Esophagus muscularis mucosa (tissue), 4 donors: ENCODE results near the gene NCOA3. TPM values are rescaled to one million over a fixed set of nuclear protein-coding genes. Genes with fewer than 3 reads are reported as not detected.
A peak's percentile ranks its signal among the peaks of the same experiment; 100 is the strongest.

Experiments used
- DNase-seq: peaks from one replicate; pipeline ENCODE4 v3.0.0-alpha.2; 2017; ENCODE audit errors: extremely low spot score
- H3K27ac ChIP-seq, 4 donors: fragments of 200-600 bp; sonication (generic); replicated peaks in 1 of 4; 1 replicate in 3 of 4; 2 replicates in 1 of 4; pipeline ENCODE4 v1.5.1; 2016 to 2019; ENCODE audit warnings: mild to moderate bottlenecking in 1 of 4
- H3K27me3 ChIP-seq, 4 donors: fragments of 200-600 bp; sonication (generic); one replicate each; pipeline versions ENCODE4 v1.5.1 to v1.6.0; 2016 to 2019
- H3K36me3 ChIP-seq, 4 donors: fragments of 200-600 bp; sonication (generic); one replicate each; pipeline ENCODE4 v1.5.1; 2016 to 2019
- H3K4me1 ChIP-seq, 4 donors: fragments of 200-600 bp; sonication (generic); one replicate each; pipeline ENCODE4 v1.5.1; 2016 to 2019
- H3K4me3 ChIP-seq, 4 donors: fragments of 200-600 bp; sonication (generic); 1 replicate in 2 of 4; 2 replicates in 2 of 4; pipeline ENCODE4 v1.5.1; 2016 to 2019; ENCODE audit warnings: mild to moderate bottlenecking in 4 of 4, moderate library complexity in 1 of 4
- H3K9me3 ChIP-seq, 4 donors: fragments of 200-600 bp; sonication (generic); 1 replicate in 3 of 4; 2 replicates in 1 of 4; pipeline ENCODE4 v1.5.1; 2016 to 2019
- EP300 ChIP-seq: sonication (generic); formaldehyde crosslinking; IDR thresholded peaks from one replicate; pipeline ENCODE4 v1.6.1; 2017; ENCODE audit warnings: antibody characterized with exemption
- POLR2A ChIP-seq: fragments of 450-650 bp; IDR thresholded peaks from one replicate; pipeline ENCODE4 v1.6.1; 2017; ENCODE audit warnings: antibody characterized with exemption, moderate library complexity, mild to moderate bottlenecking, low read depth
- POLR2AphosphoS5 ChIP-seq, 2 donors: sonication (generic); formaldehyde crosslinking; IDR thresholded peaks; one replicate each; pipeline ENCODE4 v1.6.1; 2017; ENCODE audit warnings: antibody characterized with exemption in 2 of 2
- WGBS: methylation state at CpG from one replicate; pipeline ENCODE4 v1.1.5; 2018; 5-methylcytosine and 5-hydroxymethylcytosine counted together
- intact Hi-C: fragments of 100-400 bp; cut with DNase I; formaldehyde crosslinking; loops from one replicate; pipeline ENCODE4 v1.15.1; 2023
- total RNA-seq, 4 donors: library from RNA; depleted of rRNA; stranded (reverse); fragments of >200 nt; gene quantifications; one replicate each; pipeline versions ENCODE4 v1.1.0 to v1.2.1, GENCODE V29; 2016
- TF ChIP-seq, protein P1 (sequence below), 3 experiments: fragments of 200-600 bp in 2 of 3; fragments of 450-650 bp in 1 of 3; sonication (generic) in 2 of 3; IDR thresholded peaks; one replicate each; pipeline ENCODE4 v1.5.1; 2017 to 2019; ENCODE audit warnings: antibody characterized with exemption in 3 of 3, mild to moderate bottlenecking in 2 of 3, moderate library complexity in 1 of 3

Gene NCOA3
- total RNA-seq, 4 donors from 2014 or later, result 25.7 to 51.4 (median 35.8) TPM

GRCh38 chr20:47700327-47700726, 198.6 kb downstream of the NCOA3 start:
- H3K4me3 ChIP-seq, result no peak overlapping the region
- 89% methylated on average over 7 of the region's 7 CpGs for WGBS
- no peak for DNase-seq
- TF ChIP-seq, protein P1, sequence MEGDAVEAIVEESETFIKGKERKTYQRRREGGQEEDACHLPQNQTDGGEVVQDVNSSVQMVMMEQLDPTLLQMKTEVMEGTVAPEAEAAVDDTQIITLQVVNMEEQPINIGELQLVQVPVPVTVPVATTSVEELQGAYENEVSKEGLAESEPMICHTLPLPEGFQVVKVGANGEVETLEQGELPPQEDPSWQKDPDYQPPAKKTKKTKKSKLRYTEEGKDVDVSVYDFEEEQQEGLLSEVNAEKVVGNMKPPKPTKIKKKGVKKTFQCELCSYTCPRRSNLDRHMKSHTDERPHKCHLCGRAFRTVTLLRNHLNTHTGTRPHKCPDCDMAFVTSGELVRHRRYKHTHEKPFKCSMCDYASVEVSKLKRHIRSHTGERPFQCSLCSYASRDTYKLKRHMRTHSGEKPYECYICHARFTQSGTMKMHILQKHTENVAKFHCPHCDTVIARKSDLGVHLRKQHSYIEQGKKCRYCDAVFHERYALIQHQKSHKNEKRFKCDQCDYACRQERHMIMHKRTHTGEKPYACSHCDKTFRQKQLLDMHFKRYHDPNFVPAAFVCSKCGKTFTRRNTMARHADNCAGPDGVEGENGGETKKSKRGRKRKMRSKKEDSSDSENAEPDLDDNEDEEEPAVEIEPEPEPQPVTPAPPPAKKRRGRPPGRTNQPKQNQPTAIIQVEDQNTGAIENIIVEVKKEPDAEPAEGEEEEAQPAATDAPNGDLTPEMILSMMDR (IDR thresholded peaks at IDR 0.05), result no peak
- TF ChIP-seq EP300, result no peak
- no peak for TF ChIP-seq POLR2A
- TF ChIP-seq POLR2AphosphoS5 (IDR thresholded peaks at IDR 0.05), result no peak
- no peak overlapping the region for H3K27ac ChIP-seq
- peaks cover 8 to 33% (median 26%) of the 10 kb centered on the region in 4 donors for H3K4me1 ChIP-seq
- H3K9me3 ChIP-seq, result no peaks in the 10 kb centered on the region
- no peaks in the 10 kb centered on the region for H3K27me3 ChIP-seq
- intact Hi-C loops, result no loop called here
- peaks cover 0 to 27% (median 14%) of the 10 kb centered on the region in 4 donors for H3K36me3 ChIP-seq

GRCh38 chr20:47701612-47702011, 199.9 kb downstream of the NCOA3 start:
- Histone ChIP-seq H3K36me3 (peaks cover 0 to 26% (median 14%) of the 10 kb centered on the region in 4 donors), H3K27ac (no peak overlapping the region), H3K9me3 (no peaks in the 10 kb centered on the region), H3K4me1 (peaks cover 17 to 40% (median 31%) of the 10 kb centered on the region in 4 donors), H3K27me3 (no peaks in the 10 kb centered on the region), H3K4me3 (no peak overlapping the region)
- WGBS, result 91% methylated on average over 15 of the region's 15 CpGs
- intact Hi-C loops, result no loop called here
- DNase-seq, result no peak
- TF ChIP-seq POLR2AphosphoS5 (IDR thresholded peaks at IDR 0.05) (no peak), EP300 (no peak), POLR2A (no peak)
- TF ChIP-seq, protein P1 (IDR thresholded peaks at IDR 0.05), result no peak

- Histone ChIP-seq H3K4me1 (peaks cover 20 to 40% (median 33%) of the 10 kb centered on the region in 4 donors), H3K9me3 (no peaks in the 10 kb centered on the region), H3K4me3 (no peak overlapping the region), H3K27me3 (no peaks in the 10 kb centered on the region), H3K36me3 (peaks cover 0 to 23% (median 12%) of the 10 kb centered on the region in 4 donors), H3K27ac (peak overlapping the region in 1 of 4 donors; percentile 83)
- intact Hi-C loops, result no loop called here
- no peak for DNase-seq
- 60% methylated on average over 5 of the region's 5 CpGs for WGBS
- TF ChIP-seq, protein P1 (IDR thresholded peaks at IDR 0.05), result no peak
- TF ChIP-seq POLR2AphosphoS5 (IDR thresholded peaks at IDR 0.05), result no peak
These were observed 202.1 kb downstream of the NCOA3 start for GRCh38 chr20:47703748-47704147.

DNA sequence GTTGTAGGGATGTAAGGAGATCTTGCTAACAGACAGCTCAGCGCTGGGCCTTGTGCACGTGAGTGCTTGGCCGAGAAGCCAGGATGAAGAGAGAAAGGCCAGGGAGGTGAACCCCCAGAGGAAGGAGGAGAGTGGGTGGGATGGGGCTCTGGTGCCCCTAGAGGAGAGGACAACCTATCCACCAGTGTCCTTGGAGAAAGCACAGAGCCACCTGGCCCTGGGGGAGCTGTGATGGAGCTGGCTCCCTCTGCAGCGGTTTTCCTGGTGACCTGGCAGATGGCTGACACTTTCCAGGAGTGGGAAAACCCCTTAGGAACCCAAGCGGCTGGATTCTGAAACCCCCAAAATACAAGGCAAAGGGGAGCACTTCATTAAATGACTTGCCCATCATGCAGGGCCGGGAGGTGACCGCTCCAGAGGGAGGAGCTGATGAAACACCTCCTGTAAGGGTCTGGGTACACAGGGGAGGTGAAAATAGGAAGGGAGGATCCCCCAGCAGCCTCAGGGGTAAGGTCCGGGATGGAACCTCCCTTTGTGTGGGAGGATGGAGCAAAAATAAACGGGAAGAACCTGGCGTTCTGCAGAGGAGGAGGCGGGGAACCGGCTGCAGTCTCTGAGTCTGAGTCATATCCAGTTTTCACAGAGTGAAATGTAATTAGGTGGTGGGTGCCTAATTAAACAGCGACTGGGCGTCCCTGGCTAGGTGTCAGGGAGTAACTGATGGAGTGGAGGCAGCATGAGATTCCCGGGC, 203.2 kb downstream of the NCOA3 start:
- intact Hi-C loops, result no loop called here
- WGBS, result 35% methylated on average over 15 of the region's 15 CpGs
- peaks cover 20 to 36% (median 34%) of the 10 kb centered on the region in 4 donors for H3K4me1 ChIP-seq
- no peak for DNase-seq
- H3K27me3 ChIP-seq, result no peaks in the 10 kb centered on the region
- no peaks in the 10 kb centered on the region for H3K9me3 ChIP-seq
- TF ChIP-seq, protein P1 (IDR thresholded peaks at IDR 0.05), result no peak
- TF ChIP-seq EP300 (no peak), POLR2A (no peak), POLR2AphosphoS5 (IDR thresholded peaks at IDR 0.05) (peak; percentile 52 to 55)
- H3K27ac ChIP-seq, result peak overlapping the region; percentile 59 to 83 (median 69)
- no peak overlapping the region for H3K4me3 ChIP-seq
- H3K36me3 ChIP-seq, result peaks cover 0 to 20% (median 10%) of the 10 kb centered on the region in 4 donors

- DNase-seq, result no peak
- Histone ChIP-seq H3K27ac (peak overlapping the region; percentile 59 to 83 (median 69)), H3K4me3 (no peak overlapping the region), H3K4me1 (peaks cover 20 to 38% (median 36%) of the 10 kb centered on the region in 4 donors), H3K36me3 (peaks cover 0 to 20% (median 10%) of the 10 kb centered on the region in 4 donors), H3K27me3 (no peaks in the 10 kb centered on the region), H3K9me3 (no peaks in the 10 kb centered on the region)
- WGBS, result 42% methylated on average over 7 of the region's 7 CpGs
- intact Hi-C loops, result no loop called here
- TF ChIP-seq EP300, result no peak
- no peak for TF ChIP-seq POLR2A
- TF ChIP-seq, protein P1 (IDR thresholded peaks at IDR 0.05), result no peak
- peak in 1 of 2 donors; percentile 12 for TF ChIP-seq POLR2AphosphoS5 (IDR thresholded peaks at IDR 0.05)
These were observed 203.8 kb downstream of the NCOA3 start for GRCh38 chr20:47705497-47705856.
